Left renal cortex interstitium (tissue), 4 donors: ENCODE data around the gene PHPT1. TPM values are rescaled to one million over a fixed set of nuclear protein-coding genes. Genes with fewer than 3 reads are reported as not detected.
A peak's percentile ranks its signal among the peaks of the same experiment; 100 is the strongest.
"Not testable (repeated sequence)": the region's sequence is repeated elsewhere in the genome, so short reads cannot be mapped to it uniquely, and the experiment has no call there.

Source experiments
- DNase-seq, 4 donors: peaks; one replicate each; pipeline ENCODE4 v3.0.0-alpha.2; 2013; ENCODE audit warnings: low read depth in 4 of 4, low spot score in 2 of 4, missing footprints in 1 of 4
- polyA plus RNA-seq, 4 donors: library from polyadenylated mRNA; unstranded; fragments of 120-200 nt; gene quantifications; one replicate each; pipeline ENCODE4 v1.2.1, GENCODE V29; 2013; ENCODE audit not compliant: insufficient read length in 4 of 4

Gene PHPT1
- polyA plus RNA-seq, 4 donors = 60.1 to 135 (median 115) TPM

- DNase-seq = no peak
Measured at GRCh38 chr9:136835932-136836904, 13.0 kb upstream of the PHPT1 start.

GRCh38 chr9:136837146-136837855 lies 11.9 kb upstream of the PHPT1 start:
- DNase-seq = no peak

GRCh38 chr9:136837856-136838277 lies 11.3 kb upstream of the PHPT1 start:
- DNase-seq = not testable (repeated sequence)

- DNase-seq = no peak
Measured at GRCh38 chr9:136838314-136839228, 10.6 kb upstream of the PHPT1 start.

GRCh38 chr9:136839229-136840139 lies 9.7 kb upstream of the PHPT1 start:
- no peak for DNase-seq

GRCh38 chr9:136840140-136840876 lies 8.9 kb upstream of the PHPT1 start:
- no peak for DNase-seq

- no peak for DNase-seq
Measured at GRCh38 chr9:136840877-136841645, 8.1 kb upstream of the PHPT1 start.

GRCh38 chr9:136841646-136842379 lies 7.4 kb upstream of the PHPT1 start:
- DNase-seq = not testable (repeated sequence)

- peak in 2 of 4 donors; percentile 56 to 71 for DNase-seq
Measured at GRCh38 chr9:136842380-136842948, 6.7 kb upstream of the PHPT1 start, which contains the start of gene AJM1. Gene AJM1 (plus strand): TSS chr9:136842478. CDS start chr9:136844415, 1,937 bp downstream.

- not testable (repeated sequence) for DNase-seq
Measured at GRCh38 chr9:136843159-136843800, 5.9 kb upstream of the PHPT1 start.

GRCh38 chr9:136843801-136844740 lies 5.1 kb upstream of the PHPT1 start:
- not testable (repeated sequence) for DNase-seq

GRCh38 chr9:136844761-136845464 lies 4.3 kb upstream of the PHPT1 start:
- DNase-seq = no peak

- no peak for DNase-seq
Measured at GRCh38 chr9:136845465-136846260, 3.5 kb upstream of the PHPT1 start.
